GM21717 (cell line): ENCODE results near the gene P2RY14.
A peak's percentile ranks its signal among the peaks of the same experiment; 100 is the strongest.

ENCODE experiments used
- ATAC-seq: cut with Tn5 transposase; IDR thresholded peaks from one replicate; pipeline ENCODE4 v1.9.1; 2021; ENCODE audit warnings: mild to moderate bottlenecking, moderate library complexity; ENCODE audit not compliant: unreplicated experiment

P2RY14 gene

DNA sequence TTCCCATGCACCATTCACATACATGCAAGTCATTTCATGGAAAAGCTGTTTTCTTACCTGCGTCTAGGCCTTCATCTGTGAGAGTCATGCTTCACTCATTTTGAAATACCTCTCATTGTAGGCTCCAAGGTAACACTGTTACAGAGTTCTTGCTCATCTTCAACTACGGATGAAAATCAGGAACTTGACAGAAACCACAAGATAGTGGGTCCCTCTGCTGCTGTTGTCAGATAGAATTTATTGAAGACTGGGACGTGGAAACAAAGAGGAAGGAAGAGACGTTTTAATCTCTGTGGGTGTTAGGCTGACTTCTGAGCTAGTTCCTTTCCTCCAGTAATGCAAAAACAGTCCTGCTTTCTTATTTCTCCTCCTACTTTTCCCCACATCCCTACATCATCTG is at the start of gene P2RY14:
Gene P2RY14 (minus strand): TSS at position 313 of the 400 bp plus-strand sequence. CDS start 64,226 bp downstream, outside the sequence.
- ATAC-seq: peak; percentile 30

DNA sequence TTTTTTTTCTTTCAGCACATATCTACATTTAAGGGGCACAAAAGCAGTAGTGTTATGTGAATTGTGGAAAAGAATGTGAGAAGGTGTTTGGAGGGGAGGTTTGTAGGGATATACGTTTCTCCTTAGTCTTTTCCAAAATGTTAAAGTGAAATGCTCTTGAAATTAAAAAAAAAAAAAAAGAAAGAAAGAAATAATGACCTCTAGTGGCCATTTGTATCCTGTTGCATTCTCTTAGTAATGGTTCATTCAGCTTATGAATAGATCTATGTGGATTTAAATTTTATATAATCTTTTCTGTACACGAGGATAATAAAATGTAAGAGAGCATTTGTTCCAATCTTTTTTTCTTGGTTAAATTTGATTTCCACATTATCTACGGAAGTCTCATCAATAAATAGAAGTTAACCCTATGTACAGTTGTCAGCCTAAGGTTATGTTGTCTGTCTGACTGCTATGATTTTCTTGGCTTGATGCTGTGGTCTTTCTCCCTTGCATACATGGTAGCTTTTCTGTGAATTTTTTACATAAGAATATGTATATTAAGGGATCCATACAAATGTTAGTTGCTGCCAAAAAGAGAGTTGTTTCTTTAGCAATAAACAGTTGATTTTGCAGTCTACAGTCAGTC is 49.3 kb upstream of the P2RY14 start:
- no peak for ATAC-seq

DNA sequence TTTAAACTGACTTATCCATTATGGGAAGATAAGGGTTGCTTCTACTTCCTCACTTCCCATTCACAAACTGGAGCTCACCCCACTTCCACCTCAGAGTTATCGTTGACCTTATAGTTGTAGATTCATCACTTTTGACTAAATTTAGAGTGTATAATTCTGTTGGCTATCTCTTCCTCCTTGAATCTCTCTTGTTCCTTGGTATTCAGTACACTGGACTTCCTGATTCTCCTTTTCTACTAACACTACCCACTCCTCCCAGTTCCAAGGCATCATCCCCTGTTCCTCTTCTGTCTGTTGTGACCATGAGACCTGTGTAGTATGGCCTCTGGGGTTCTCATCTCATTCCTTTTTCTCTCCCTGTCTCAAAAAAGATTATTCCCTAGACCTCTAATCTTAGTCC is 44.2 kb upstream of the P2RY14 start:
- no peak for ATAC-seq

DNA sequence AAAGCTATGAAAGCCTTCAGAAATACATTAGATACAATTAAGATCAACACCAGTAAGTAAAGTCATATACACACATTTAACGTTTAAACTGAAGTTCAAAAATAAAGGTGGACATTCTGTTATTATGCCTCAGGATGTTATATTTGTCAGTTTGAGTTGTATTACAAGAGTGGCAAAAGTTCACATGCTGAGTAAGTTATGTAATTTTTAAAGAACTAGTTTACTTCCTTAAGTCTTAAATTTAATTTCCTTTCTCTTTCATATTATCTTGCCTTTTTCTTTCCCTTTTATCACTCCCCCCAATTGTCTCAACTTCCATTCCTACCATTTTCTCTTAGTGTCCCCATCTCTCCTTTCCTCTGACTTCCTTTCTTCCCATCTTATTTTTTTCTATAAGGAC is 43.2 kb upstream of the P2RY14 start:
- no peak for ATAC-seq

DNA sequence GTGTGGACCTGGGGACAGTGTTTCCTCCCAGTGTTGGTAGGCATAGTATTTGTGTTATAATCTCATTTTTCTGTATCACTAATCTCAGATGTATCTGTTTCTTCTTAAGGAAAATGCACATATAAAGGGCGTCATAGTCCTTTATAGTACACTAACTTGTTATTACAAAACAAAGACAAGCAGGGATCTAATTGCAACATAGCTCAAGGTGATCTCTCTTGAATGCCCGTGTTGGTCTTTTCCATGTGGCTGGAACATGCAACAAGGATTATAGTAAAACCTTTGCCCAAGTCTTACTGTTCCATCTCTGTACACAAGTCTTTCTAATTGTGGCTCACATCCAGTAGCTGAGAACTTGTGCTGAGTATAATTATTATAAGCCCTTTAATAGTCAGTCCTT is 41.8 kb upstream of the P2RY14 start:
- no peak for ATAC-seq

DNA sequence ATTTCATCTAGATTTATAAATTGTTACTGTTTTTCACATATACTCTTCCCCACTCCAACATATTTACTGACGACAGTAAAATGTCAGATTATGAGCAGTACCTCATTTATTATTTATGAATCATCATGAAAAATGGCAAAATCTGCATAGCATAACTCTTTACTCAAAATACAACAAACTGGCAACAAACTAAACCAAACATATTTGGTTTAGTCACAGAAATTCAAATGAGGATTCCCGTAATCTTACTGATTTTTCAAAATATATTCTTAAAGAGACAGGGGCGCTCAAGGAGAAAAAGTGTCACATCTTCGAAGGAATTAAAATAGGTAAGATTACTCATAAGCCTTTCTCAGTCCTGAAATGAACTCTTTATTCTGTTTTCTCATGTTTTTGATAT is 41.3 kb upstream of the P2RY14 start:
- no peak for ATAC-seq

DNA sequence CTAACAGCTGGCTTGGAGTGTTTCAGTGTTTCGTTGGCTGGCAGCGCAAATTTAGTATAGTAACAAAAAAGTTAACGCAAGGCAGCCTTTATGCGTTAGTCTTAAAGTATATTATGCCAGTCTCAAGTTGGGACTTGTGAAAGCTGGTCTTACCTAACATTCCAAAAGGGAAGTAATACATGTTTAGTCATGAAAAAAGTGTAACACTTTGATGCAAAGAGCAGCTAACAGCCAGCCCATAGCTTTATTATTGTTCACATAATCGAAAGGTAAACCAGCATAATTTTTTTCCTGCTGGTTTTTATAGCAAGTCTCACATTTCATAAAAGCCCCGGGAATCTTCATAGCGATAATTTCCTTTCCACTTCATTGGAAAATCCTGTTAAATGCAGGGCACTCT is 40.6 kb upstream of the P2RY14 start:
- no peak for ATAC-seq

DNA sequence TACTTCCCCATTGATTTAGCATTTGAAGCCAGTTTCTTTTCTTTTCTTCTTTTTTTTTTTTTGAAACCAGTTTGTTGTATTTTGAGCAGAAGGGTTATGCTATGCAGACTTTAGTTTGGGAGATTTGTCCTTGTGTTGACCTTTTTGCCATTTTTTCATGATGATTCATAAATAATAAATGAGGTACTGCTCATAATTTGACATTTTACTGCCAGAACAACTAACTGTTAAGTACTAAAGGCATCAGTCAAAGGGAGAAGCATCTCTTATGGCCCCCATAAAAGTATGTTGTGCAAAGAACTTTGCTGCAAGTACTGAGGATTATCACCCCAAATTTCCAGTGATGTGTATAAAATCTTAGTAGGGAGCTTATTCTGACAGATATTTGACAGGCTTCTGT is 40.0 kb upstream of the P2RY14 start:
- no peak for ATAC-seq

DNA sequence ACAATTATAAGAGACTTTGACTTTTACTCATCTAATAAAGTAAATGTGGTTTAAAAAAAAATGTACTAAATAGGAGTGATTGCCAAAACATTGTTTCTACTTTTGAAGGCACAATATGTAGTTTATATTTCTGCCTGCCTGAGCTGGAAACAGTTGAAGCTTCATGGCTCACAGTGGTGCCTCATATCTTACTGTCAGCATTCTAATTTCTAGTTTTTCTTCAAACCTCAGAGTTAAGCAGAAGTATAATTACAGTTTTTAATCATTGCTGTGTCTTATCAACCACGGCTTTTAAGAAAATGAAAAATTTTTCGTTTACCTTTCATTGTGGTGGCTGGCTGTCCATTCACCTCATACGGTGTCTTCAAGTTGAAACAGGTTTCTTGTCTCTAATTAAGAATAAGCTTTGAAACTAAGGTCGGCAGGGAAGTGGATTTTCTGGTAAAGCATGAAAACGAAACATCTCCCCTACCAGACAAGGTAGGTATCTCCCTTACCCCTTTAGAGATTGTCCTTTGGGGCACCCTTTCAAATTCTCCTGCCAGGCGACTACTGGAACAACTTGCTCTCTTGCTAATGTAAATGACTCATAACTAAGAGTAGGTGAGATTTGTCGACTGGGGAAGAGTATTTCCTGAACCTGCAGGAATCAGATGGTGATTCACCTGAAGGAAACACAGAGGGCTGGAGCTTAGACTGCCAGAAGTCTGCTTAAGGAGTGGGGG is 38.1 kb upstream of the P2RY14 start, which contains the start of gene GPR87:
Gene GPR87 (minus strand): TSS at position 554 of the 725 bp plus-strand sequence. CDS start 16,720 bp downstream, outside the sequence.
- peak; percentile 71 for ATAC-seq

DNA sequence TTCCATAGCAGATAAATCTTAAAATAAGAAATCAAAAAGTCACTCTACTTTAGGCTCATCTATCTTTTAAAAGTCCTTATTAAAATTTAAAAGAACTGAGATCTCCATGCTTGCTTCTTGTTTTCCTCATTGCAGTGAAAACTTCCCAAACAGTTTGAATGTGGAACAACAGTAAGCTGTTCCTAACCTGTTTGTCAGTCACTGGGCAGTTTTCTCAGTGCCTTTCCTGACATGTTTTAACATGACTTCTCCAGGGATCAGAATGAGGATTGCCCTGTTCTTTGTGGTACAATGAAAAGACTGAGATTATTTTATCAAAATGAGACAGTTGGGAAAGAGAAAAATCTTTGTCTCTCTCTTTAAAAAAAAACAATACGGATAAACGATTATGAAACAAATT is 37.5 kb upstream of the P2RY14 start:
- no peak for ATAC-seq

DNA sequence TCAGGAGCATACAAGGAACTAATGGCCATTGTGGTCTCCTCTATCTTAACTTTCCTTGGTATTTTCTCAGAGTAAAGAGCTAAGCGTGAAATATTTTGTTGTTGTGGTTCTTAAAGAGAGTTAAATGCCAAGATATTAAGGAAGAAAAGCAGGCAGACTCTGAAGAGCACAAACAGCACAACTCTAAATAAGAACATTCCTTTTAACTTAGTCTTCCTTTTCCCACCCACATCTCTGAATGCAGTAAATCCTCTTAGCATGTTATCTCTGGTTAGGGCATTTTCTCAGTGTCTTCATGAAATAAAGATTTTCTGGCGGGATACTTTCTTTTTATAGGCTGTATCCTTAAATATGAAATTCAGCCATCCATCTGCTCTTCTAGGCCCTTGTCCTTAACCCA is 36.8 kb upstream of the P2RY14 start:
- ATAC-seq: no peak

DNA sequence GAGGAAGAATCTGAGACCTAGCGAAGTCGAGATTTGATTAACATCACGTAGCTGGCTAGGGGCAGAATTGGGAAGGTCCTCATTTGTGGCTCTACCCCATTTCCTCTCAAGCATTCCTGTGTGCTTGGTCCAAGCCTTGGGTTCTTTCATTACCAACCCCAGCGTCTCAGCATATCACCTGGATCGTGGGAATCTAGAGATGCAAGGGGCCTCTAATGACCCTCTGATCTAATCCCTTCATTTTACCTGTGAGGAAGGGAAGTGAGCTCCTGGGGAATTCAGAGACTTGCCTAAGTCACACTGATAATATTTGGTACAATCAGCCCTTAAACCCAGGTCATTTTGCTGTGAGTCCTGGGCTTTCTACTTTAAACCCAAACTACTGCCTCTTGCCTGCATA is 36.3 kb upstream of the P2RY14 start:
- no peak for ATAC-seq

DNA sequence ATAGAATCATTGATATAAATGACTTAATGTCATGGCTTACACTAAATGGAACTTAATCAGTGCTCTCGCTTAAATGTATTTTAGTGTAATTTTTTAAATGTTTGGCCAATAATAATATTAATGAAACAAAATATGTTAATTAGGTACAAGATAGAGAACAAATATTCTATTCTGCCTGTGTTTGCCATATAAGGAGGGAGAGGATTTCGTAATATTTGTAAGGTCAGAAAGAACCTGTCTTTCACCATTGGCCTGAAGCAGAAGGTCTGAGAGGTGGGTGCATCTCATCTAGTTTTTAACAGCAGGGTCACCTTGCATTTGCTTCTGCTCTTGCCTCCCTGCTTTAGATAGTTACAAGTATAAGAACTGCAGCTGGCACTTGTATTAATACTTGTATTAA is 35.8 kb upstream of the P2RY14 start:
- no peak for ATAC-seq

DNA sequence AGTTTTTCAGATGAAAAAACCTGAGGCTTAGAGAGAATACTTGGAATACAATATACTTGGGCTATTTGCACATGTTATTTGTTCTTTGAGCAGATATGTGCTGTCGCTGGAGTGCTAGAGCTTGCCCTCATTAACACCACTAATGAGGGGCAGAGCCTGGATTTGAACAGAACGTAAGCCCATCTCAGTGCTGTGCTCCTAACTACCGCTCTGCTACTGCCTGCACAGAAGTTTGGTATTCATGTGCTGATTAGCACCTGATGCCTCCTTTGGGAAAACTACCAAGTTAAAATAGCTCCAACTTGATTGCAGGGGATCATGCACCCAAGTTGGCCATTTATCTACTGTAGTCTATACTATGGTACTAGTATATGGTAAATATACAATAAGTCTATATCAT is 34.6 kb upstream of the P2RY14 start:
- no peak for ATAC-seq

DNA sequence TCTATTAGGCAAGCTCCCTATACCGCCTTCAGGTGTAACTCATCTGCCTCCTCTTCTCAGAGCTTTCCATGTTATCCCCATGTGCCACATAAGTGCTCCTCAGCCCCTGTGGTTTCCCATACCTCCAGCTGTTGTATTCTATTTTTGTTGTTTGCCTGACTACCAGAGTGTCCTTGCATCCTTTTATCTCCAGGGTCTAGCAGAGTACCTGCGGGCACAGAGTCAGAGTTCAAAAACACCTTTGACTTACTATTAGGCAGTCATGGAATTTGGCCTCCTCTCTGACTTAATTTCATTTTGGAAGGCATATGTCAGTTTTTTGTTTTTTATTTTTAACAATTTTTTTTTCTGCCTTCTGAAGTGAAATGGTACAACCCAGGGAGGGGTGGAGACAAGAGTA is 31.2 kb upstream of the P2RY14 start:
- ATAC-seq: no peak

DNA sequence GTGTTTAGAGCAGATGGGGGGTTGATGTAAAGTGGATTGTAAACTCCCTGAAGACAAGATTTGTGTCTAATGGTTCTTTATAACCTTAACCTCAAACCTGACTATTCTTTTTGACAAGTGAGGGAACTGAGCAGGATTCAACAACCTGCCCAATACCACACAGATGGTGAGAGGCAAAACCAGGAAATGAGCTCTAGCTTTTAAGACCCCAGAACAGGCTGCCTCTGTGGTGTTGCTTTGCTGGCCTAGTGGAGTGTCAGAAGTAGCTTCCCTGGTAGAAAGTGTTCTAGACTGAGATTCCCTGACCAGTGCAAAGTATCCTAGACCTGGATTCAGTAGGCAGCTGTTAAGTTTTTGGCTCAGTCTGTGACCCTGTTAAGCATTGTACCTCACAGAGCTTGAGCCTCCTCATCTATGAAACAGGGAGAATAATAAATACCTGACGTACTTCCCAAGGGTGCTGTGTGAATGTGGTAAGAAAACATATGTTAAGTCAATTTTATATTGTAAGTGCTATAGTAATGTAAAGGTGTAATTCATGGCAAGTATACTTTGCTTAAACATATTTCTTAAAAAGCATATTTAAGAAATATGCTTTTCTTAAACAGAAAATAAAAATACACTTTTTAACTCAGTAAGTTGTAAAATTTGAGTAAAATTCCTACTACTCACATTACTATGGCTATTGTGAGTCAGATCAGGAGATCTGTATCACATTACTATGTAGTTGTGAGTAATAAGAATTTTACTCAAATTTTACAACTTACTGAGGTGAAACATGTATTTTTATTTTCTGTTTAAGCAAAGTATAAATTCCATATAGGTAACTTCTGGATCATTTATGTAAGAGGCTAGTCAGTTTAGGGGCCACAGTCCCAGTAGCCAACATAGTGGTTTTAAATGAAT is 29.5 kb upstream of the P2RY14 start:
- ATAC-seq: no peak

DNA sequence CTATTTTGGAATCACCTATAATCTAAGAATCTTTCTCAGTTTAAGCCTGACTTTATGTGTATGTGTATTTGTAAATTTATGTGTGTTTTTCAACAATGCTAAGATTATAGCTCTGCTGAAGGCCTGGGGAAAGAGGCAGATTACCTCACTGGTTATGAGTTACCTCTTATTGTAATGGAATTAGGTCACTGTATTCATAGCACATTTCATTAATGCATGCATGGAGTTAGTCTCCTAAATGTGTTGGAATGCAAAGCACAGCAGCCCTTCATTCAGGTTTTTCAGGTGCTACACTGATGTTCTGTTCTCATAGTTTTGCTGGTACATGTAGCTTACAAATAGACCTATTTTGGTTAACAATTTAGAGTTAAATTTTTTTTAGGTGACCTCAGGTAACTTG is 28.8 kb upstream of the P2RY14 start:
- no peak for ATAC-seq

DNA sequence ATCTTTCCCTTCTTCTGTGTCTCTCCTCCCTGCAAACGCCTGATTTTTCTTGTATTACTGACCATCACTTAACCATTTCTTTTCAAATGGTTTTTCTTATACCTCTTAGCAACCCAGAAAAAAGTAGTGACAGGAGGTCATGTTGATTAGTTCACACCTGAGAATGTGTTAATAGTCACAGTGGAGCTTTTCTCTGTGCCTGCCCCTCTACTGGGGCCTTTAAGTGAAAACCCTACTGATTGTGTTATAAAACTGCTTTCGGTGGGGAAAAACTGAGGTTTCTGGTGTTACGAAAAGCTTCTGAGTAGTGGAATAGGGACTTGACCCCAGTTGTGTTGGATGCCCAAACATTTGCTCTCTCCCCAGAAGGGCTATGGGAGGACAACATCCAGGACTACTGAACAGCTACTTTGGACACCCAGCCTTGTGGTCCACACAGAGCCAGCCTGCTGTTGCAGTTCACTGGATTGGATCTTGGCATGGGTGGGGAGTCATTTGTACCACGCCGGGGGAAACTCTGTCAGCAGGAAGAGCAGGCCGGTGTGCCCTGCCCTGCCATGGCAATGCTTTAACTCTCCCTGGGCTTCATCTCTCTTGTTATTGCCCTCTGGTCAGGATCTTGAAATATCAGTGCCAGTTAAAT is 27.9 kb upstream of the P2RY14 start:
- ATAC-seq: no peak

DNA sequence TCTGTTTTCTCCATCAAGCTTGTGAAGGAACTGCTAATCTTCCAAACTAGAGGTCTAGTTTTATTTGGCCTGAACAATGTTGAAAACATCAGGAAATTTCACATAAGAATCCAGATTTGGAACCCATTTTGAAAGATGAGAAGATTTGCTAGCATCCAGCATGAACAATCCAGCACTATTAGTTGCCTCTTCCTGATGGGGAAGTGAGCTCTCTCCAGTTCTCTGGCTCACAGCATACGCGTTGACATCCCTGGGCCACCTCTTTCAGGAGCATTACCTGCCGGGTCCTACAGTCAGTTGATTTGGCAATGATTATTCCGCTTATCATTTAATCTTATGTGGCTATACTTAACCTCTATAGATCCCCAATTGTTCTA is 27.4 kb upstream of the P2RY14 start:
- ATAC-seq: no peak

DNA sequence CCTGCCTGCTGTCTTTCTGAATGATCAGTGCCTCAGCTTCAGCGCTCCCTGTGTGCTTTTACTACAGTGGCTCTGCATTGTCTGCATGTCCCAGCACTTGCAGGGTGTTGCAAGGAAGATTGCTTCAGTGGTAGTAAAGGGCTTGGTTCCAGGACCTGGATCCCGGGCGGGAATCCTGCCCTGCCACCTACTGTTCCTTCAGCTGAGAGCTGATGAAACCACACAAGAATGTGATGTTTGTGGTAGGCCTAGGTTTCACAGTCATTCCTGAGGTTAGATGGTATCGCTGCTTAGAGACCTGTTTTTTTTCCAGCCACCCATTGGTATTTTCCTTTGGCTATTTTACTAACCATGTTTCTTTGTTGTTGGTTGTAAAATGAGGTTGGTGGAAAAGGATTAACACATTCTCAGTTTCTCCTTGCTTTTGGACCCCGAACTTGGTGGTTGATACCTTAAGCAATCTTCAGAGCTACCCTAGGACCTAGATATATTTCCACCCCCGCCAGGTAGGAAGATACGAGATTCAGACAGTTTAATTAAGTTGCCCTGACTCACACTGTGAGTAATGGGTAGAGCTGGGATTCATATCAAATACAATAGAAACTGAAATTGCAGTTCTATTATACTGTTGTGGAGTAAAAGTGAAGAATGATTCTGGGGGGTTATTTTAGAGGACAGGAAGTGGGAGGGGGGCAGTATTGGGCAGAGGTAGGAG is 26.9 kb upstream of the P2RY14 start:
- ATAC-seq: no peak

DNA sequence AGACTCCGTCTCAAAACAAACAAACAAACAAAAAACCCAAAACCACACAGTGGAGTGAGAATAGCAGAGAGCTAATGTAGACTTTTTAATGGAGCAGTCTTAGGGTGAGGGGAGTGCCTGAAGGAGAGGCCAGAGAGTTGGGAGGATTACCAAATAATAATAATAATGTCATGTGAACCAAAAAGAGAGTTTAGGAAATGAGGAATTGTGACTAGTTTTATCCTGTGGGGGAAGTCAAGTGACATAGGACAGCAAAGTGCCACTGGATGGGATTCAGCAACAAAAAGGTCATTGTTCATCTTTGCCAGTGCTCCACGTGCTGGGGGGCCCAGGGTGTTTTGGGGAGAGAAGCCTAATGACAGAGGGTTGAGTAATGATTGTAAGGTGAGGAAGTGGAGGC is 25.4 kb upstream of the P2RY14 start:
- no peak for ATAC-seq
